H1 (cell line): ENCODE data around the gene PTCHD4. TPM values are rescaled to one million over a fixed set of nuclear protein-coding genes. Genes with fewer than 3 reads are reported as not detected.

Experiments
- CTCF ChIA-PET: fragments of 300-600 bp; sonication (Branson Sonifier 250); formaldehyde crosslinking; loops from one replicate; lab custom pipeline; 2021; ENCODE audit not compliant: partially characterized antibody; lab: Charles Lee
- POLR2A ChIA-PET: fragments of 300-600 bp; sonication (Branson Sonifier 250); formaldehyde crosslinking; loops from one replicate; lab custom pipeline; 2021; ENCODE audit warnings: inconsistent platforms; ENCODE audit not compliant: partially characterized antibody; lab: Charles Lee
- DNase-seq, 2 experiments: peaks; one replicate each; pipeline versions ENCODE4 v3.0.0 to v3.0.0-alpha.2; 2010 to 2022; ENCODE audit warnings: low spot score in 2 of 2, low read depth in 1 of 2, mixed read lengths in 1 of 2
- FAIRE-seq: peaks from 2 replicates; lab custom pipeline; 2011; peaks lifted over from hg19 to GRCh38; lab: Jason Lieb, UNC
- H2AFZ ChIP-seq: 2 replicates; pipeline ENCODE4 v1.8.1; 2012; ENCODE audit warnings: low read length, inconsistent platforms
- H2AK5ac ChIP-seq: 2 replicates; pipeline ENCODE4 v1.6.1; 2013; ENCODE audit warnings: low read depth, low read length
- H2BK120ac ChIP-seq: replicated peaks from 2 replicates; pipeline ENCODE3; 2013; ENCODE audit warnings: low read depth, low read length, inconsistent platforms
- H2BK12ac ChIP-seq: 2 replicates; pipeline ENCODE4 v1.6.1; 2013; ENCODE audit warnings: low read depth, low read length
- H2BK15ac ChIP-seq: 2 replicates; pipeline ENCODE4 v1.6.1; 2013; ENCODE audit warnings: low read length
- H2BK20ac ChIP-seq: 2 replicates; pipeline ENCODE4 v1.6.1; 2013; ENCODE audit warnings: low read length
- H2BK5ac ChIP-seq: 2 replicates; pipeline ENCODE4 v1.6.1; 2013; ENCODE audit warnings: low read depth, low read length
- H3K14ac ChIP-seq: 2 replicates; pipeline ENCODE4 v1.6.1; 2013; ENCODE audit warnings: inconsistent platforms; ENCODE audit not compliant: insufficient read length
- H3K18ac ChIP-seq: 2 replicates; pipeline ENCODE4 v1.6.1; 2013; ENCODE audit warnings: low read length; ENCODE audit errors: extremely low read depth
- H3K23ac ChIP-seq: 2 replicates; pipeline ENCODE4 v1.6.1; 2013; ENCODE audit warnings: inconsistent platforms; ENCODE audit not compliant: insufficient read length
- H3K23me2 ChIP-seq: 2 replicates; pipeline ENCODE4 v1.6.1; 2013; ENCODE audit warnings: low read depth, low read length
- H3K27ac ChIP-seq: 2 replicates; pipeline ENCODE4 v1.6.1; 2011; ENCODE audit warnings: low read depth, low read length, inconsistent platforms
- H3K27me3 ChIP-seq, 4 experiments: replicated peaks in 1 of 4; 1 replicate in 1 of 4; 2 replicates in 3 of 4; pipeline versions ENCODE4 v1.6.1 to v1.8.1; 2011 to 2013; ENCODE audit warnings: low read length in 3 of 4, mild to moderate bottlenecking in 3 of 4, inconsistent platforms in 2 of 4, mixed read lengths in 2 of 4, moderate library complexity in 1 of 4; ENCODE audit not compliant: control insufficient read depth in 3 of 4, insufficient read depth in 3 of 4; ENCODE audit errors: extremely low read depth in 1 of 4
- H3K36me3 ChIP-seq, 4 experiments: 2 replicates each; pipeline versions ENCODE4 v1.6.1 to v1.8.1; 2011 to 2013; ENCODE audit warnings: mild to moderate bottlenecking in 4 of 4, low read length in 3 of 4, moderate library complexity in 2 of 4, control low read depth in 1 of 4, inconsistent platforms in 1 of 4; ENCODE audit not compliant: insufficient read depth in 4 of 4, control insufficient read depth in 2 of 4
- H3K4ac ChIP-seq: replicated peaks from 2 replicates; pipeline ENCODE3; 2013; ENCODE audit warnings: low read length, low read depth, mixed read lengths, inconsistent platforms; ENCODE audit not compliant: insufficient read length
- H3K4me1 ChIP-seq, 4 experiments: replicated peaks in 1 of 4; 1 replicate in 1 of 4; 2 replicates in 3 of 4; pipeline versions ENCODE4 v1.6.1 to v1.8.1; 2011 to 2013; ENCODE audit warnings: low read length in 3 of 4, inconsistent platforms in 2 of 4, mixed read lengths in 1 of 4; ENCODE audit not compliant: insufficient read depth in 4 of 4, control insufficient read depth in 3 of 4
- H3K4me2 ChIP-seq, 2 experiments: 2 replicates each; pipeline versions ENCODE4 v1.6.1 to v1.8.1; 2011 to 2013; ENCODE audit warnings: low read depth in 2 of 2, low read length in 2 of 2, control low read depth in 1 of 2, inconsistent platforms in 1 of 2, mild to moderate bottlenecking in 1 of 2; ENCODE audit not compliant: insufficient read depth in 1 of 2
- H3K4me3 ChIP-seq, 4 experiments: fragments of 200-600, 300-600 bp in 1 of 4; sonication (generic), shearing (Covaris generic), sonication (Bioruptor Twin) in 1 of 4; 2 replicates each; pipeline versions ENCODE4 v1.5.1 to v1.8.1; 2011 to 2016; ENCODE audit warnings: low read length in 4 of 4, low read depth in 3 of 4, control low read depth in 2 of 4, inconsistent platforms in 2 of 4, mild to moderate bottlenecking in 2 of 4, mixed read lengths in 1 of 4, moderate library complexity in 1 of 4; ENCODE audit not compliant: insufficient read depth in 2 of 4; ENCODE audit errors: extremely low read depth in 1 of 4
- H3K56ac ChIP-seq: replicated peaks from 2 replicates; pipeline ENCODE3; 2013; ENCODE audit warnings: low read depth, mild to moderate bottlenecking, mixed read lengths, low read length, inconsistent platforms; ENCODE audit not compliant: insufficient read length
- H3K79me1 ChIP-seq: 2 replicates; pipeline ENCODE4 v1.6.1; 2013; ENCODE audit warnings: low read depth, low read length, control low read depth
- H3K79me2 ChIP-seq, 2 experiments: 2 replicates each; pipeline versions ENCODE4 v1.6.1 to v1.8.1; 2012 to 2013; ENCODE audit warnings: low read length in 2 of 2, mild to moderate bottlenecking in 2 of 2, inconsistent platforms in 1 of 2; ENCODE audit not compliant: insufficient read depth in 2 of 2, control insufficient read depth in 1 of 2
- H3K9ac ChIP-seq, 4 experiments: replicated peaks in 1 of 4; 1 replicate in 1 of 4; 2 replicates in 3 of 4; pipeline versions ENCODE4 v1.6.1 to v1.8.1; 2011 to 2013; ENCODE audit warnings: low read depth in 3 of 4, low read length in 3 of 4, control low read depth in 2 of 4, mild to moderate bottlenecking in 2 of 4, moderate library complexity in 2 of 4, inconsistent platforms in 1 of 4; ENCODE audit errors: extremely low read depth in 1 of 4
- H3K9me3 ChIP-seq, 2 experiments: 2 replicates each; pipeline versions ENCODE4 v1.6.1 to v1.8.1; 2012 to 2013; ENCODE audit warnings: mild to moderate bottlenecking in 2 of 2, moderate library complexity in 2 of 2, control low read depth in 1 of 2, inconsistent platforms in 1 of 2, low read depth in 1 of 2, low read length in 1 of 2, mixed read lengths in 1 of 2; ENCODE audit not compliant: insufficient read depth in 2 of 2
- H4K20me1 ChIP-seq, 2 experiments: replicated peaks in 1 of 2; 2 replicates each; pipeline versions ENCODE3 to v1.8.1; 2011 to 2013; ENCODE audit warnings: inconsistent platforms in 2 of 2, low read length in 2 of 2, mild to moderate bottlenecking in 1 of 2; ENCODE audit not compliant: insufficient read depth in 2 of 2, control insufficient read depth in 1 of 2
- H4K5ac ChIP-seq: 2 replicates; pipeline ENCODE4 v1.6.1; 2013; ENCODE audit warnings: low read length, low read depth, mixed read lengths, inconsistent platforms; ENCODE audit not compliant: insufficient read length
- H4K8ac ChIP-seq: 2 replicates; pipeline ENCODE4 v1.8.0; 2013; ENCODE audit warnings: mild to moderate bottlenecking, moderate library complexity, low read length, inconsistent platforms; ENCODE audit not compliant: insufficient read depth; ENCODE audit errors: extremely low read depth
- H4K91ac ChIP-seq: replicated peaks from 2 replicates; pipeline ENCODE3; 2013; ENCODE audit warnings: low read length, mixed read lengths, inconsistent platforms; ENCODE audit not compliant: insufficient read length
- CHD1 ChIP-seq: IDR thresholded peaks from 2 replicates; pipeline ENCODE4 v1.6.1; 2012; ENCODE audit warnings: low read depth, low read length, improper control_type of control experiment
- PHF8 ChIP-seq: fragments of 200-600 bp; sonication (generic); conservative IDR thresholded peaks from 2 replicates; pipeline ENCODE4 v1.7.1; 2012; ENCODE audit warnings: low read depth, mild to moderate bottlenecking, inconsistent platforms, low read length, moderate library complexity
- POLR2A ChIP-seq, 2 experiments: IDR thresholded peaks; 1 replicate in 1 of 2; 2 replicates in 1 of 2; pipeline ENCODE4 v1.6.1; 2011; ENCODE audit warnings: low read depth in 2 of 2, low read length in 2 of 2, mild to moderate bottlenecking in 2 of 2; ENCODE audit errors: control extremely low read depth in 1 of 2
- POLR2AphosphoS5 ChIP-seq: IDR thresholded peaks from 2 replicates; pipeline ENCODE4 v1.6.1; 2011; ENCODE audit warnings: low read depth, low read length
- POU5F1 ChIP-seq: IDR thresholded peaks from 2 replicates; pipeline ENCODE4 v1.6.1; 2011; ENCODE audit warnings: low read depth, mild to moderate bottlenecking, low read length, moderate library complexity
- RBBP5 ChIP-seq: IDR thresholded peaks from 2 replicates; pipeline ENCODE4 v1.7.1; 2012; ENCODE audit warnings: low read depth, mild to moderate bottlenecking, inconsistent platforms, low read length, moderate library complexity, borderline replicate concordance
- WGBS, 2 experiments: shearing (Covaris generic) in 1 of 2; methylation state at CpG; one replicate each; pipeline versions ENCODE4 v1.1.6 to v1.1.7; 2013 to 2015; ENCODE audit warnings: low lambda C conversion rate in 2 of 2, mixed read lengths in 2 of 2, inconsistent platforms in 1 of 2, low coverage in 1 of 2, missing lambda C conversion rate in 1 of 2; ENCODE audit not compliant: insufficient replicate concordance in 2 of 2, insufficient coverage in 1 of 2, insufficient read length in 1 of 2; ENCODE audit errors: extremely low coverage in 1 of 2, missing lambda C conversion rate in 1 of 2; 5-methylcytosine and 5-hydroxymethylcytosine counted together
- polyA plus RNA-seq, 7 experiments: library from polyadenylated mRNA; depleted of rRNA in 3 of 7; stranded (reverse) in 5 of 7; unstranded in 2 of 7; fragments of >200 nt in 5 of 7; fragments of 200-250 nt in 2 of 7; gene quantifications; 1 replicate in 5 of 7; 2 replicates in 1 of 7; 4 replicates in 1 of 7; pipeline versions ENCODE4 v1.2.1 to v1.2.3, GENCODE V29; 2011 to 2013; ENCODE audit warnings: missing spikeins in 2 of 7, mixed read lengths in 2 of 7
- total RNA-seq: library from RNA; stranded (reverse); fragmentation: NEBNext Ultra II Directional; extraction: Animal tissue kit (Norgen Biotek cat#: 25700); gene quantifications from 2 replicates; pipeline ENCODE4 v1.2.1, GENCODE V29; 2021

The PTCHD4 gene
- total and polyA plus RNA-seq, 2 of the 8 experiments (the other 6 are each of a cell fraction or from before 2014, with no cell fraction given) = 0.17 to 0.37 TPM

GRCh38 chr6:48098923-48099322 lies 12.1 kb downstream of the PTCHD4 start:
- Histone ChIP-seq H3K79me2 (peaks cover 0 to 39% of the 10 kb centered on the region in 2 experiments; a peak in 2 of 4 replicates), H3K18ac (no peak overlapping the region), H3K9ac (no peak overlapping the region), H2BK12ac (no peak overlapping the region), H2BK15ac (no peak overlapping the region), H4K20me1 (peaks cover 0 to 7% of the 10 kb centered on the region in 2 experiments), H2AFZ (no peak overlapping the region), H3K9me3 (peaks cover 4 to 11% of the 10 kb centered on the region in 2 experiments; a peak in 3 of 4 replicates), H3K4me2 (no peak overlapping the region), H4K5ac (no peak overlapping the region), H2AK5ac (no peak overlapping the region), H3K27me3 (no peaks in the 10 kb centered on the region), H2BK120ac (no peak overlapping the region), H2BK20ac (no peak overlapping the region), H3K23ac (no peak overlapping the region), H3K4me3 (no peak overlapping the region), H3K27ac (no peak overlapping the region), H3K14ac (no peak overlapping the region), H2BK5ac (no peak overlapping the region), H3K56ac (no peak overlapping the region), H3K36me3 (peaks cover 0 to 4% (median 0%) of the 10 kb centered on the region in 4 experiments; a peak in 2 of 8 replicates), H3K23me2 (no peaks in the 10 kb centered on the region), H3K79me1 (no peaks in the 10 kb centered on the region), H3K4me1 (0 out of 7 replicates have a peak, but pooled peaks cover 0 to 2% (median 0%) of the 10 kb centered on the region in 4 experiments), H3K4ac (no peak overlapping the region), H4K8ac (no peak overlapping the region), H4K91ac (no peak overlapping the region)
- POLR2A ChIA-PET = no interaction called here
- FAIRE-seq (no peak), DNase-seq (no peak)
- WGBS, 2 experiments = 97% methylated on average over 3 of the region's 3 CpGs; no CpG with 5 or more reads in 1 of the 2 experiments
- CTCF ChIA-PET = interaction anchor here (0.7 kb wide), 1 partner anchor 10 kb away, joined by 3 read pairs; no protein-coding TSS in a partner anchor
- TF ChIP-seq RBBP5 (no peak), PHF8 (no peak), POLR2AphosphoS5 (no peak), POLR2A (IDR thresholded peaks at IDR 0.05; ENCODE audit: control extremely low read depth in 1 of 2, low read depth in 2 of 2, low read length in 2 of 2) (no peak), CHD1 (no peak), POU5F1 (no peak)
